Placental epithelial cell (primary cell): ENCODE data around the gene PHF13. TPM values are rescaled to one million over a fixed set of nuclear protein-coding genes. Genes with fewer than 3 reads are reported as not detected.

Experiments
- total RNA-seq: library from RNA; depleted of rRNA; stranded (reverse); fragments of >200 nt; gene quantifications from 2 replicates; pipeline ENCODE4 v1.2.3, GENCODE V29; 2012

Gene PHF13
- 19.3 and 23.6 TPM in 2 replicates for total RNA-seq

DNA sequence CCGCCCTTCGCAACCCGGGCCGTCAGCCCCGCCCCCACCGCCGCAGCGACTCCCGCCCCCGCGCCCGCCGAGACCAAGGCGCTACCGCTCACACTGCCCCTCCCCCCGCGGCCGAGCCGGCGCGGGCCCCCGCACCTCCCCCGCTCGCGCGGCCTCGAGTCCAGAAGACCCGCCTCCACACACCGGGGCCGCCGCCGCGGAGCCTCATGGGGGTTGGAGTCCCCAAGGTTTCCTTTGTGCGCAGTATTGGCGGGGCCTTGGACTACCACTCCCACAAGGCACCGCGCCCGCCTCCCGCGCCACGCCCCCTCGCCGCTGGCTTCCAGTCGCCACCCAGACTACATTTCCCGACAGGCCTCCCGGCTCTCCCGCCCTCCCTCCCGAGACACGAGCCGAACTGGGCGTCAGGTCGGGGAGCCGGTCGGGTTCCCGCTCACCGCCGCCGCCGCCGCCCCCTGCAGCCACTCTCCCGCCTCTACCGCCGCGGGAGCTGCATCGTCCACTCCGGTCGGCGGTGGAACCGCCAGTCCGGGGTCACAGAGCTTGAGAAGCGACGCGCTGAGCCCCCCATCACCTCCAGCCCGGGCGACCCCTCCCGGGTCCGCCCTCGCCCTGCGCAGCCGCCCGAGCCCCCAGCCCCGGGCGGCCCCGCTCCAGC, at the start of gene PHF13:
PHF13 (plus strand) TSS at position 371 of the 658 bp plus-strand sequence. CDS start 336 bp downstream, outside the sequence.

DNA sequence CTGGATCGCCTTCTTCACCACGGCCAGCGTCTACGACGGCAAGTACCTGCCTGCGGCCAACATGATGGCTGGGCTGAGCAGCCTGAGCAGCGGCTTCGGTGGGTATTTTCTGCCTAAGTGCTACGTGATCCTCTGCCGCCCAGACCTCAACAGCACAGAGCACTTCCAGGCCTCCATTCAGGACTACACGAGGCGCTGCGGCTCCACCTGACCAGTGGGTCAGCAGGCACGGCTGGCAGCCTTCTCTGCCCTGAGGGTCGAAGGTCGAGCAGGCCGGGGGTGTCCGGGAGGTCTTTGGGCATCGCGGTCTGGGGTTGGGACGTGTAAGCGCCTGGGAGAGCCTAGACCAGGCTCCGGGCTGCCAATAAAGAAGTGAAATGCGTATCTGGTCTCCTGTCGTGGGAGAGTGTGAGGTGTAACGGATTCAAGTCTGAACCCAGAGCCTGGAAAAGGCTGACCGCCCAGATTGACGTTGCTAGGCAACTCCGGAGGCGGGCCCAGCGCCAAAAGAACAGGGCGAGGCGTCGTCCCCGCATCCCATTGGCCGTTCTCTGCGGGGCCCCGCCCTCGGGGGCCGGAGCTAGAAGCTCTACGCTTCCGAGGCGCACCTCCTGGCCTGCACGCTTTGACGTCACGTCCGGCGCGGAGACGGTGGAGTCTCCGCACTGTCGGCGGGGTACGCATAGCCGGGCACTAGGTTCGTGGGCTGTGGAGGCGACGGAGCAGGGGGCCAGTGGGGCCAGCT, 34.0 kb upstream of the PHF13 start, which contains the start of gene ZBTB48:
ZBTB48 (plus strand) TSS at position 621 of the 745 bp plus-strand sequence. CDS start 616 bp downstream, outside the sequence.

DNA sequence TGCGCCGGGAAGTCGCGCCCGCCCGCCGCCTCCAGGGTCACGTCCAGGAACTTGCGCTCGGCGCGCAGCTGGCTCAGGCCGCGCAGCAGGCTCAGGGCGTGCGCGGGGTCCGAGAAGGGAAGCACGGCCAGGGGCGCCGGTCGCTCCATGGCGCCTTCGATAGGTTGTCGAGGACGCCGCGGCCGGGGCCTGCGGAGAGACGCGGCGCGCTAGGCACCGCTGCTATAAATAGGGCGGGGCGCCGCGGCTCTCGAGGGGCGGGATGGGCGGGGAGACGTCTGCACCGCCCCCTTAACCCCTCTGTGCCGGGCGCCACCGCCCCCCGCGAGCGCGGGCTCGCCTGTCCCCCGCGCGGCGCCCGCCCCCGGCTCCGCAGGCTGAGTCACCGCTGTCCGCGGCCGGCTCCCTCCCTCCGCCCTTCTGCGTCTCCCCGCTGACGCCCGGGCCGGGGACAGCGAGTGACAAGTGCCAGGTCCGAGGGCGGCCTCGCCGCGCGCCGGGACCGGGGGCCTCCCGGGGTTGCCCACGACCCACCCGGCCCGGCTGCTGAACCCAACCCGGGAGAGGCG, 10.8 kb upstream of the PHF13 start, which contains the start of gene KLHL21:
KLHL21 (minus strand) TSS at position 201 of the 569 bp plus-strand sequence; CDS start at position 149, 52 bp downstream.

DNA sequence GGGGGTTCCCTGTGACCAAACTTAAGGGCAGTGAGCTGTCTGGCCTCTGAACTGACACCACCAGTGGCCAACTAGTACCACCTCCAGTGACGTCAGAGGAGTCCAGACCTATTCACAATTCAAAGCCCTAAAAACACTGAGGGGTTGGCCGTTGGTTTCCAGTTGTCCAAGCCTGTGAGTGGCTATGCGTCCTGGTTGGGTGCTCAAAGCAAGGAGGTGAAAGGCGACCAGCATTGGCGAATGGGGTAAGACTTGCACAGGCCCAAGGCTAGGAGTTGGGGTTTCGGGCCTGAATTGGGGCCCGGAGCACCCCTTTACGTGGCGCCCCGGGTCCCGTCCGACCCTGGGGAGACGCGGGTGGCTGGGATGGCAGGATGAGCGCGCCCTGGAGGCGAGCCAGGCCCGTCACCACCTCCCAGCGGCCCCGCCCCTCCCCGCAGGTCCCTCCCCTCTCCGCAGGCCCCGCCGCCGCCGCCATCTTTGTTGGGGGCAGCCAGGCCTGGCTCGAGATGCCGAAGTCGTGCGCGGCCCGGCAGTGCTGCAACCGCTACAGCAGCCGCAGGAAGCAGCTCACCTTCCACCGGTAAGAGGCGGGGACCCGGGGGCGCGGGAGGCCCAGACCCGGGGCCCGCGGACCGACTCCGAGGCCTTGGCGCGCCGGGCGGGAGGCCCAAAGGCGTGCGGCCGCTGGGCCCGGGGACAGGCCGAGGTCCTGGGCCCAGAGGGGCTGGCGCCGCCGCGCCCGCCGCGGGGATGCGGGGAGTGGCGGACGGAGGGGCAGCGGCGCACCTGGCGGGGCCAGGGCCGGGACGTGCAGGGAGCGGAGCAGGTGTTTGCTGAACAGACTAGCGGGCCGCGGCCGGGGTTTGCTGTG, 11.4 kb downstream of the PHF13 start, which contains the start of gene THAP3:
THAP3 (plus strand) TSS at position 159 of the 874 bp plus-strand sequence; CDS start at position 510, 351 bp downstream.

Other genes with a start within 250 kb of the PHF13 start
- 10.6 and 42.9 TPM in 2 replicates for gene ACOT7, start 220.0 kb upstream of the PHF13 start, total RNA-seq
- gene HES2, start 193.8 kb upstream of the PHF13 start, total RNA-seq: 4.3 and 9.0 TPM in 2 replicates
- gene ESPN, start 189.0 kb upstream of the PHF13 start, total RNA-seq: under 0.01 TPM in 1 of 2 replicates, not detected in the other
- 2.9 and 13.3 TPM in 2 replicates for gene TNFRSF25, start 147.6 kb upstream of the PHF13 start, total RNA-seq
- 14.2 and 22.8 TPM in 2 replicates for gene PLEKHG5, start 122.1 kb upstream of the PHF13 start, total RNA-seq
- 21.6 and 31.7 TPM in 2 replicates for gene NOL9, start 59.2 kb upstream of the PHF13 start, total RNA-seq
- under 0.01 TPM in 1 of 2 replicates, not detected in the other for gene TAS1R1, start 58.4 kb upstream of the PHF13 start, total RNA-seq
- 20.3 and 20.8 TPM in 2 replicates for gene ZBTB48, start 33.7 kb upstream of the PHF13 start, total RNA-seq
- 34.2 and 41.5 TPM in 2 replicates for gene KLHL21, start 10.9 kb upstream of the PHF13 start, total RNA-seq
- 11.8 and 18.5 TPM in 2 replicates for gene THAP3, start 11.1 kb downstream of the PHF13 start, total RNA-seq
- gene DNAJC11, start 88.1 kb downstream of the PHF13 start, total RNA-seq: 18.1 and 23.7 TPM in 2 replicates
- gene CAMTA1, start 171.7 kb downstream of the PHF13 start, total RNA-seq: 42.0 and 51.4 TPM in 2 replicates